Tibial nerve (tissue), 4 donors: ENCODE data around the gene ERP27.

ENCODE experiments used
- EP300 ChIP-seq, 2 donors: sonication (generic); formaldehyde crosslinking; IDR thresholded peaks; one replicate each; pipeline ENCODE4 v1.6.1; 2017; ENCODE audit warnings: antibody characterized with exemption in 2 of 2, mild to moderate bottlenecking in 1 of 2
- POLR2A ChIP-seq, 2 donors: fragments of 450-650 bp; IDR thresholded peaks; one replicate each; pipeline ENCODE4 v1.6.1; 2017; ENCODE audit warnings: antibody characterized with exemption in 2 of 2, mild to moderate bottlenecking in 2 of 2, moderate library complexity in 2 of 2
- TF ChIP-seq, protein P1 (sequence below), 5 experiments: fragments of 200-600 bp in 3 of 5; fragments of 450-650 bp in 2 of 5; sonication (generic) in 3 of 5; IDR thresholded peaks; one replicate each; pipeline ENCODE4 v1.5.1; 2016 to 2019; ENCODE audit warnings: antibody characterized with exemption in 5 of 5, mild to moderate bottlenecking in 3 of 5, moderate library complexity in 2 of 5

DNA sequence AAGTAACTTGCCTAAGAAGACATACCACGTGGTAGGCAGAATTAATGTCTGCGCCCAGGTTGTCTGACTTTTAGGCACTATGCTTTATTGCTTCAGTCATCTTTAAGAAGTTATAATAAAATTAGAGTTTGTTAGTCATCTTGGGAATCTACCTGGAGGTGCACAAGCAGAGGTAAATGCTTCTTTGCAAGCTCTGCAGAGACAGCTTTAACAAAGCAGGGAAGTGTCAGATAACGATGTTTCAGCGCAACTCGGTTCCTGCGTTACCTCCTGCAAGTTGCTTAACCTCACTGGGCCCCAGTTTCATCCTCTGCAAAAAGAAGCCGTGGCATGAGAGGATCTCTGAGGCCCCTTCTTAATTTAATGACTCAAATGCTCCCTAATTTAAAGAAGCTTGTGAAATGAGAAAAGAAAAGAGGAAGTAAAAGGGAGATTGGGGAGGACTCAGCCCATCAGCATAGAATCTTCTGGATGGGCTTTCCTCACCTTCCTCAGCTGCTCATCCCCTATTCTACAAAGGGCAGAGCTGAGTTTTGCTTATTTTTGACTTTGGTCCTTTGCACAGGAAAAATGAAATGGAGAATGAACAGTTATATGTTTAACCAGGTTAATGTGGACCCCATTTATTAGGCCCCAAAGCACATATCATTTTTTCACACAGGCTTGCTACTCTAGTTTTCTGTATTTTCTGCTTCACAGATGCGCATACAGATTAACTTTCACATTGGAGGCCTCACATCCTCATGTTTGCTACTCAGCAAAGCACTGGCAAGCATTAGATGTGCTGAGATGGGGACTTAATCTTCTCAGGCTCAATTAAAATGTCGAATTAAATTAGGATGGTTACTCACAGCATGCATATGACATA lies 17.9 kb upstream of the ERP27 start:
- TF ChIP-seq, protein P1, sequence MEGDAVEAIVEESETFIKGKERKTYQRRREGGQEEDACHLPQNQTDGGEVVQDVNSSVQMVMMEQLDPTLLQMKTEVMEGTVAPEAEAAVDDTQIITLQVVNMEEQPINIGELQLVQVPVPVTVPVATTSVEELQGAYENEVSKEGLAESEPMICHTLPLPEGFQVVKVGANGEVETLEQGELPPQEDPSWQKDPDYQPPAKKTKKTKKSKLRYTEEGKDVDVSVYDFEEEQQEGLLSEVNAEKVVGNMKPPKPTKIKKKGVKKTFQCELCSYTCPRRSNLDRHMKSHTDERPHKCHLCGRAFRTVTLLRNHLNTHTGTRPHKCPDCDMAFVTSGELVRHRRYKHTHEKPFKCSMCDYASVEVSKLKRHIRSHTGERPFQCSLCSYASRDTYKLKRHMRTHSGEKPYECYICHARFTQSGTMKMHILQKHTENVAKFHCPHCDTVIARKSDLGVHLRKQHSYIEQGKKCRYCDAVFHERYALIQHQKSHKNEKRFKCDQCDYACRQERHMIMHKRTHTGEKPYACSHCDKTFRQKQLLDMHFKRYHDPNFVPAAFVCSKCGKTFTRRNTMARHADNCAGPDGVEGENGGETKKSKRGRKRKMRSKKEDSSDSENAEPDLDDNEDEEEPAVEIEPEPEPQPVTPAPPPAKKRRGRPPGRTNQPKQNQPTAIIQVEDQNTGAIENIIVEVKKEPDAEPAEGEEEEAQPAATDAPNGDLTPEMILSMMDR (IDR thresholded peaks at IDR 0.05): no peak
- TF ChIP-seq EP300 (IDR thresholded peaks at IDR 0.05) (no peak), POLR2A (IDR thresholded peaks at IDR 0.05) (no peak)
